Mucosa of descending colon (tissue), 3 donors: ENCODE results near the gene BRD9. TPM values are rescaled to one million over a fixed set of nuclear protein-coding genes. Genes with fewer than 3 reads are reported as not detected.
"Not testable (repeated sequence)": the region's sequence is repeated elsewhere in the genome, so short reads cannot be mapped to it uniquely, and the experiment has no call there.

Source experiments
- ATAC-seq: fragments of 200-7000 bp; cut with Tn5 transposase; one replicate; pipeline ENCODE4 v1.9.1; 2020; ENCODE audit warnings: mild to moderate bottlenecking, moderate library complexity
- DNase-seq, 3 donors: peaks; one replicate each; pipeline ENCODE4 v3.0.0-alpha.2; 2020
- H3K36me3 ChIP-seq: fragments of 200-600 bp; one replicate; pipeline ENCODE4 v1.8.0; 2021; ENCODE audit warnings: low read depth, mild to moderate bottlenecking
- H3K4me1 ChIP-seq: fragments of 200-600 bp; one replicate; pipeline ENCODE4 v1.8.0; 2021; ENCODE audit warnings: low read depth, mild to moderate bottlenecking
- H3K4me3 ChIP-seq: fragments of 200-600 bp; one replicate; pipeline ENCODE4 v1.8.0; 2021; ENCODE audit warnings: mild to moderate bottlenecking
- H3K9me3 ChIP-seq: fragments of 200-600 bp; one replicate; pipeline ENCODE4 v1.8.0; 2021; ENCODE audit warnings: mild to moderate bottlenecking
- CTCF ChIP-seq: fragments of 200-600 bp; IDR thresholded peaks from one replicate; pipeline ENCODE4 v1.8.0; 2022; ENCODE audit warnings: antibody characterized with exemption, mild to moderate bottlenecking
- intact Hi-C, 2 donors: fragments of 100-400 bp; cut with DNase I in 1 of 2; cut with micrococcal nuclease in 1 of 2; formaldehyde crosslinking; loops; one replicate each; pipeline versions ENCODE4 v1.11.0 to v1.11.1; 2022; cut with DNase I, micrococcal nuclease
- long read RNA-seq, 2 donors: library from polyadenylated mRNA; unstranded; transcript quantifications; one replicate each; pipeline ENCODE4 v2.0.0, GENCODE V29; 2019 to 2021
- total RNA-seq, 3 donors: library from RNA; stranded (reverse); fragmentation: NEBNext Ultra II Directional in 2 of 3; extraction: Animal tissue kit (Norgen Biotek cat#: 25700) in 2 of 3; gene quantifications; one replicate each; pipeline versions ENCODE4 v1.2.1 to v1.2.4, GENCODE V29; 2021 to 2023
- donor health status: DM: no; HTN: no; CAD: no; lungs with moderate emphysema.
- donor health status: DM: no; HTN: no; CAD: no.
- donor health status: DM: no; HTN: yes; CAD: no.

BRD9 gene
- 10 to 100 TPM; 30.8 to 46.5 (median 36.7) TPM for total RNA-seq
- long read RNA-seq, donor 1, transcript BRD9-202 (16 exons, 2,156 nt) = major isoform, 20 of 48 reads
- long read RNA-seq, donor 1, partial matches to known transcripts = 8 of 48 reads
- long read RNA-seq, donor 1, other reads (novel, unspliced or antisense) = 19 of 48 reads
- long read RNA-seq, donor 2, partial matches to known transcripts = 7 of 11 reads
- long read RNA-seq, donor 2, other reads (novel, unspliced or antisense) = 3 of 11 reads

GRCh38 chr5:892394-893136 lies at the start of gene BRD9, which contains the start of gene TRIP13:
Gene BRD9 (minus strand): TSS chr5:892801. CDS start chr5:892657, 144 bp downstream.
Gene TRIP13 (plus strand): TSS chr5:892884. CDS start chr5:892999, 115 bp downstream.
- H3K36me3 ChIP-seq = no peaks in the 10 kb centered on the region
- peaks cover 16% of the 10 kb centered on the region for H3K4me1 ChIP-seq
- H3K4me3 ChIP-seq = peak within 1 kb of the TSS; percentile 63
- peak; percentile 95 for ATAC-seq
- peak; percentile 87 to 93 (median 91) for DNase-seq
- no peak for TF ChIP-seq CTCF
- no peaks in the 10 kb centered on the region for H3K9me3 ChIP-seq
- intact Hi-C loops = no loop called here

GRCh38 chr5:940741-941140 lies 48.1 kb upstream of the BRD9 start:
- DNase-seq, ATAC-seq, H3K4me3 ChIP-seq, intact Hi-C loops, H3K4me1 ChIP-seq, H3K9me3 ChIP-seq, H3K36me3 ChIP-seq: not testable (repeated sequence)

- DNase-seq (no peak), ATAC-seq (no peak)
- Histone ChIP-seq H3K4me3 (no peak overlapping the region), H3K36me3 (no peaks in the 10 kb centered on the region), H3K4me1 (no peaks in the 10 kb centered on the region), H3K9me3 (no peaks in the 10 kb centered on the region)
- intact Hi-C loops = no loop called here
- TF ChIP-seq CTCF = no peak
These were observed 46.8 kb upstream of the BRD9 start for GRCh38 chr5:939368-939767.

GRCh38 chr5:937151-937924 lies 44.7 kb upstream of the BRD9 start:
- ATAC-seq (no peak), DNase-seq (peak in 1 of 3 donors; percentile 20)
- Histone ChIP-seq H3K36me3 (no peaks in the 10 kb centered on the region), H3K4me1 (no peaks in the 10 kb centered on the region), H3K9me3 (no peaks in the 10 kb centered on the region), H3K4me3 (no peak overlapping the region)
- intact Hi-C loops = no loop called here
- TF ChIP-seq CTCF = no peak

- H3K9me3 ChIP-seq = no peaks in the 10 kb centered on the region
- ATAC-seq (no peak), DNase-seq (peak in 1 of 3 donors; percentile 33)
- no peaks in the 10 kb centered on the region for H3K4me1 ChIP-seq
- H3K4me3 ChIP-seq = no peak overlapping the region
- no peak for TF ChIP-seq CTCF
- no peaks in the 10 kb centered on the region for H3K36me3 ChIP-seq
- intact Hi-C loops = no loop called here
These were observed 43.8 kb upstream of the BRD9 start for GRCh38 chr5:936149-937144.
